HG02763 (cell line): ENCODE data around the gene C13orf46.

Source experiments
- ATAC-seq: cut with Tn5 transposase; IDR thresholded peaks from one replicate; pipeline ENCODE4 v1.9.1; 2021; ENCODE audit warnings: mild to moderate bottlenecking, moderate library complexity; ENCODE audit not compliant: unreplicated experiment

The C13orf46 gene

GRCh38 chr13:113972451-113973217, 1.2 kb downstream of the C13orf46 start:
- ATAC-seq, result no peak

DNA sequence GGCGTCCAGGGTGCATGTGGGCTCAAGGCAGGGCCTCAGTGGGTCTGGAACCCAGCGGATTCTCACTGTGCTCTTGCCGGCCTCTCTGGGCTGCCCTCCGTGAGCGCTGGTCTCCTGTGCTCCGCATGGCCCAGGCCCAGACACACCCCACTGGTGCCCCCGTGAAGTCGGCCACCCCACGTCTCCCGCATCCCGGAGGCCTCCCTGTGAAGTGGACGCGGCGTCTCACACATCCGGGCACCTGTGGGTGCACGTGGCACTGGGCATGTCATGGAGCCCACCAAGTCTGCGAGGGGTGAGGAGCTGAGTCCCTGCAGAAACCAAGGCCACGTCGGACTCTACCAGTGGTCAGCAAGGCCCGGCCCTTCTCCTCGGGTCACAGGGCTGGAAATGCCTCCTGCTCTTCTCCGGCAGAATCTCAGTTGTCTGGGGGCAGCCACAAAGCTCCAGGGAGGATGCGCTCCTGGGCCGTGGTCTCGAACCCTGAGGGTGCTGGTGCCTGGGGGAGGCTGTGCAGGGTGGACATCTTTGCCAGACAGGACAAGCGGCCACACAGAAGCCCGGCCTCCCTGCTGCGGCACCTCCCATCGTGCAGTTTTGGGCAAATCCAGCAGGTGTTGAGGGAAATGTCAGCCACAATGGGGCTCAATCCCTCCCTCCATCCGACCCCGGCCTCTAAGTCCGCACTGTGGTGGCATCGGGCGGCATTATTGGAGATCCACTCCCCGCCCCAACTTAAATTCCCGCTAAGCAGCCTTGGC, 2.2 kb downstream of the C13orf46 start:
- ATAC-seq, result no peak

DNA sequence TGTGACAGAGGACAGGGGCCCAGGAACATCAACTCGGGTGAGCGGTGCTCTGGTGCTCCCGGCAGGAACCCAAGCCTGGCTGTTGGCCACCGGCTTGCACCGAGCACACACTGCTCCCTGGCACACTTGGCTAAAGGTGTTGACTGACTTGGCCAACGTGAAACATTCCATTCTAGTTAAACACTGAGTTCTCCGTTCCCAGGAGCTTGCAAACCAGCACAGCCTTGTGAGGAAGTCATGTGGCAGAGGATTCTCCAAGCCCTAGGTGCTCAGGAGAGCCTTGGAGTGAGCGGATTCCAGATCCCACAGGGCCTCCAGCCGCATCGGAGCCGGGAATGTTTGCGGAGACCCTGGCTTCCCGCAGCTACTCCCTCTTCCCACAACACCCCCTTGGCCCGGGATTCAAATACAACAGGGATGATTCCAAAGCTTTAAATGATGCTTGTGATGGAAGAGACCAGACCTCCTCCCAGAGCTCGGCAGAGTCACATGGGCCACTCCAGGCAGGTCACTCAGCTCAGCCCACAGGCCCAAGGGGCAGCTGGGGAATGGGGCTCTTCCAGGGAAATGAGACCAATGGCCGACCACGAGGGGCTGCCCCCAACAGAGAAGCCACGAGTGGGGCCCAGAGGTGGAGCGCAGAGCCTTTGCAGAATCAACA, 2.9 kb downstream of the C13orf46 start:
- ATAC-seq, result no peak

DNA sequence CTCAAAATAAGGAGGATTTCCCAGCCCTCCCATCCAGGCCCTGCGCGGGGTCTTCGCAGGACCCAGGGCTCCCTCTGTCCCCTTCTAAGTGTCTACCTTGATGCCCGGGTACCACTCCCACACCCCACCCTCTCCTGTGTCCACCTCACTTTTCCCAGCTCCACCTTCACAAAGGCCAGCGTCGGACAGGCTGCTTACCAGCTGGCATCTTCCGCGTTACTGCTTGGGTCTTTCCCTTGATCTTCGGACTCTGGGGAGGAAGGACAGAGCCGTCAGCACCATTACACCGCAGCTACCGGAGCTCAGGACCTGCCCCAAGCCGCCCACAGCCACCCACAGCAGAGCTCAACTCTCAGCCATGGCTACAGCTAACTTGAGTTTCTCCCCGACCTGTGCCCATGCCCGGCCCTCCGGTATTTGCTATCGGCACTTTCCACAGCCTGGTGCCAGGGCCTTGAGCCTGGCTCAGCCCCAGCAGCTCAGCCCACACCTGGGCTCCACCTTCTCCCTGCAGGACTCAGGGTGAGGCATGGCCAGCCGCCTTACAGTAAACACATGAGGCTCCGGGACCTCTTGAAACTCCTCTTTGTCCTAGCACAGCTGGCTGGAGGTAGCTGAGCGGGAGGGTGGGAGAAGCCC, 3.8 kb downstream of the C13orf46 start:
- ATAC-seq, result no peak

GRCh38 chr13:113969311-113969972, 4.4 kb downstream of the C13orf46 start:
- ATAC-seq, result no peak

DNA sequence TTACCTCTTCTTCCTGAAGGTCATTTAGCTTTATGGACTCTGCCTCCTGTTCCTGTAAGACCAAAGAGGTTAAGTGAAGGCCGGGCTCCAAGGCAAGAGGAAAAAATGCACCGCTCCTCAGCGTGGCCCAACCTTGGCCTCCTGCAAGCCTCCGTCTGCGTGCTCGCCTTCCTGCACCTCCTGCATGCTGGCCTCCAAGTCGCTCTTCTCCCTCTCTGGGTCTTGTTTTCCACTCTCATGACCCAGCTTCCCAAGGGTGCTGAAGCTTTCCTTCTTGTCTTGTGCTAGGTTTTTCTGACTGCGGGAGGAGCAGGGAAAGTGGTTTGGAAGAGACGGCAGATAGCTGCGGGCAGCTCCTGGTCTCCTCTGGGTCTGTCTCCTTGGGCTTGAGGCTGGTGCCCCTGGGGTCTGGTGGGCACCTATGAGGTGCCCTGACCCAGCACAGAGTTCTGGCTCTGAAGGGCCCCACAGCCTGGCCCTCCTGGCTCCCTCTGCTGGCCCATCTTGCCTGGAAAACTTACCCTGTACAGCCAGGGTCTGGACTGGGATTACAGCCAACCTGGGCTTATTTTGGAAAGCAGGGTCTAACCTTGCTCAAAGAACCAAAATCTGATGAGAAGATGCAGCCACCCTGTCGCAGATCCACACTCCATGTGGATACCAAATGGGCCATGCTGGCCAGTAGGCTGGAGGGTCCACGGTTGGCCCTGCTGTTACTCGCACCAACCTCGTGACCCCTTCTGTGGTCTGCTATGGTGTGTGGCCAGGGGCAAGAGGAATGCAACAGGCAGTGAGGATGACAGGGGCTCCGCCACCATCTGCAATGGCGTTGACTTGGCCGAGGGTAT, 5.2 kb downstream of the C13orf46 start:
- no peak for ATAC-seq

DNA sequence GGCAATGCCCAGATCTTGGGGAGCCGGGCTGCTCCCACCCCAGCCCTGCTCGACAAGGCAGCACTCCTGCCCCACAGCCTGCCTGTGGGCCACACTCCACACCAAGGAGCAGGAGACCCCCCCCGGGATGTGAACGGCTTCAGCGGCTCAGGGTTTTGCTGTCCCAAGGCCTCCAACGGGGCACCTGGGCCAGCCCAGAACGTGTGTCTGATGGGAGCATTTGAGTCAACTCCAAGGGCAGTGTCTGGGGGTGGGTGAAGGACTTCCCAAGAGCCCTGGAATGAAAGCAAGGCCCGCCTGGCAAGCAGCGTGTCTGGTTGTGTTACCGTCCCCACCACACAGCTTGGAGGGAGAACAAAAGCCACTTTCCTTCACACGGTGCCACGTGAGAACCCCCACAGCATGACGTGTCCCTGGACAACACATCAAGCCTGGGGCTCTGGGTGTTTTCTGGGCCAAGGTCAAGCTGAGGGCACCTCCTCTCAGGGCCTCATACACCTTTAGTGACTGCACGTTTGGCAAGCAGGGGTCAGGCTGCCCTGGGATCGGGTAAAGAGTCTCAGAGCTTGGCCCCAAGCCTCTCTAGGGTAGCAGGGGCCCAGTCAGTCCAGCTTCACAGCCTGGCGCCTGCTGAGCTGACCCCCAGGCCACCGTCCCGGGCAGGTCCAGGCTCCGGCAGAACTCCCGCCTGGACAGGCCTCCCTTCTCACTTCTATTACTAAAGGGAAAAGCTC, 6.0 kb downstream of the C13orf46 start:
- ATAC-seq, result no peak

- no peak for ATAC-seq
These were observed 6.6 kb downstream of the C13orf46 start for GRCh38 chr13:113967206-113967720.

GRCh38 chr13:113965968-113966884, 7.7 kb downstream of the C13orf46 start:
- no peak for ATAC-seq

DNA sequence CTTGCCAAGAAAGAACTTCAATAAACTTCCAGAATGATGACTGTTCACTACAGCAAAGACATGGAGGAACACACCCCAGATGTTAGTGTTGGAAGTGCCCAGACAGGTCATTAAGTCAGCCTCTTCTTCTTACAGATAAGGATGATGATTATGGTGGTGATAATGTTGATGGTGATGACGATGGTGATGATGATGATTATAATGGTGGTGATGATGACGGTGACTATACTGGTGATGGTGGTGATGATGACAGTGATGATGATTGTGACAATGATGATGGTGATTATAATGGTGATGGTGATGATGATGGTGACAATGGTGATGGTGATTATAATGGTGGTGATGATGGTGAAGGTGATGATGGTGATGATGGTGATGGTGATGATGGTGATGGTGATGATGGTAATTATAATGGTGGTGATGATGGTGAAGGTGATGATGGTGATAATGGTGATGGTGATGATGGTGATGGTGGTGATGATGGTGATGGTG, 8.4 kb downstream of the C13orf46 start:
- no peak for ATAC-seq

DNA sequence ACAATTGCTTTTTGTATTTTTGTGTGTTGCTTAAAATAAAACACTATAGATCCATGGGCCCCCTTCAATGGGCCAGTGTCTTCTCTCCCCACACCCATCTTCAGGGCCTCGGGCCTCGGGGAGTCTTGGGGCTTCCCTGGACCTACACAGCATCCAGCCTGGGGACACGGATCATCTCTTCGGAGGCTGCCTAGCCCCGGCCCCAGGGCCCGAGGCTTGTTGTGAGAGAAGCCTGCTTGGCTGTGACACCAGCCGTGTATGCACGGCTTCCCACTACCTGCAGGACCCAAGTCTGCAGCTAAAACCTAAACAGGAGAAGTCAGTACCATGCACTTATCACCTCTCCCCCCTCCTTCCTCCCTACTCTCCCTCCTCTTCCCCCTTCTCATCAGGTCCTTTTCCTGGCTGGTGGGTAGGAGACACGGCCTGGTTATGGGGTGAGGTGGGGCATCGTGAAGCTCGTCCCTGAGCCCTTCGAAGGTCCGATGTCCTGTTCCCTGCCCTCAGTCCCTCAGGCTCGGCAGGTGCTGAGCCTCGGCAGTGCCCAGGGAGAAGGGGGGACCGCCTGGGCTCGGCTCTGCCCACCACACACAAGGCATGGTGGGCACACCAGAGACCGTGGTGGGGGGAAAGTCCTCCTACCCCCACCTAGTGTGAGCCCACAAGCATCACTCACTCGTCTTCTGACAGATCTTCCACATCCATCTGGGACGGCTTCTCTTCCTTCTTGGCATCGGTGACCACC, 9.5 kb downstream of the C13orf46 start:
- ATAC-seq, result no peak

DNA sequence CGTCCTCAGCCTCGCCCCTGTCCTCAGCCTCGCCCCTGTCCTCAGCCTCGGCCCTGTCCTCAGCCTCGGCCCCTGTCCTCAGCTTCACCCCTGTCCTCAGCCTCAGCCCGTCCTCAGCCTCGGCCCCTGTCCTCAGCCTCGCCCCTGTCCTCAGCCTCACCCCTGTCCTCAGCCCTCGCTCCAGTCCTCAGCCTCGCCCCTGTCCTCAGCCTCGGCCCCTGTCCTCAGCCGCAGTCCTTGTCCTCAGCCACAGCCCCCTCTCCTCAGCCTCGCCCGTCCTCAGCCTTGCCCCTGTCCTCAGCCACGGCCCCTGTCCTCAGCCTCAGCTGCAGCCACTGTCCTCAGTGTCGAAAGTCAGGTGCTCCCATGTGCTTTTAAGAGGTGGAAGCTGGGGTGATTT, 10.5 kb downstream of the C13orf46 start:
- no peak for ATAC-seq

- no peak for ATAC-seq
These were observed 10.9 kb downstream of the C13orf46 start for GRCh38 chr13:113962975-113963374.

DNA sequence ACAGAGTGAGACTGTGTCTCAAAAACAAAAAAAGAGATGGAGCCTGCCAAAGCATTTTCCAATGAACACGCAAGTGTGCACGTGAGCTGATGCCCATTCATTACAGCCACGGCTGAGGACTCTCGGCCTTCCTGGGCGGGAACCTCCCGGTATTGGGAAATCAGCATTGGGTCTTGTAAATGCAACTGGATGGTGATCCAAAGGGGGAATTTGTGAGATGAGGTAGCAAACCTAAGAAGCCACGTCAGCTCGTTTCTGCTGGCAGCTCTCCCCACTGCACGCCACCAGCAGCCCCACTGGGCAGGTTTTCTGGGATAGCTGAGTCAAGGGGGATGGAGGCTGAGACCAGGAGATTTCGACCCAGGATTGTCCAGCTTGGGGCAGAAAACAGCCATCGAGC, 11.5 kb downstream of the C13orf46 start:
- no peak for ATAC-seq

- no peak for ATAC-seq
These were observed 13.5 kb downstream of the C13orf46 start for GRCh38 chr13:113960276-113960948.

- no peak for ATAC-seq
These were observed 14.7 kb downstream of the C13orf46 start for GRCh38 chr13:113959198-113959597.

GRCh38 chr13:113958373-113958772, 15.5 kb downstream of the C13orf46 start:
- no peak for ATAC-seq
